ENCODE results near the gene CFTR. TPM values are rescaled to one million over a fixed set of nuclear protein-coding genes. Genes with fewer than 3 reads are reported as not detected.
A peak's percentile ranks its signal among the peaks of the same experiment; 100 is the strongest.

The CFTR gene
- total and polyA plus RNA-seq, 8 donors = 124 to 460 (median 292) TPM

GRCh38 chr7:117555260-117555659 is 75.4 kb downstream of the CFTR start:
- DNase-seq = no peak
- no peak for FAIRE-seq
- intact Hi-C loops (cut with DNase I) = no loop called here
- no peak overlapping the region for H3K27ac ChIP-seq
- ATAC-seq = no peak
- WGBS, 2 donors = 76 to 78% methylated on average over 5 of the region's 5 CpGs
- no peak overlapping the region for H3K4me3 ChIP-seq
- no peaks in the 10 kb centered on the region for H3K27me3 ChIP-seq
- no peaks in the 10 kb centered on the region for H3K4me1 ChIP-seq
- H3K9me3 ChIP-seq = no peaks in the 10 kb centered on the region
- no peak for TF ChIP-seq CTCF (IDR thresholded peaks at IDR 0.05)
- H3K36me3 ChIP-seq = peaks cover 0 to 4% (median 0%) of the 10 kb centered on the region in 3 donors

- 70 to 86% methylated on average over 3 of the region's 3 CpGs for WGBS, 2 donors
- Histone ChIP-seq H3K4me3 (no peak overlapping the region), H3K4me1 (no peaks in the 10 kb centered on the region), H3K36me3 (no peaks in the 10 kb centered on the region), H3K9me3 (no peaks in the 10 kb centered on the region), H3K27ac (no peak overlapping the region), H3K27me3 (no peaks in the 10 kb centered on the region)
- intact Hi-C loops (cut with DNase I) = no loop called here
- TF ChIP-seq CTCF (IDR thresholded peaks at IDR 0.05) = no peak
- FAIRE-seq (no peak), DNase-seq (no peak), ATAC-seq (no peak)
These were observed 79.6 kb downstream of the CFTR start for GRCh38 chr7:117559391-117559790.

GRCh38 chr7:117560030-117560429 is 80.2 kb downstream of the CFTR start:
- Histone ChIP-seq H3K4me1 (no peaks in the 10 kb centered on the region), H3K36me3 (no peaks in the 10 kb centered on the region), H3K27me3 (no peaks in the 10 kb centered on the region), H3K27ac (no peak overlapping the region), H3K4me3 (no peak overlapping the region), H3K9me3 (no peaks in the 10 kb centered on the region)
- no peak for TF ChIP-seq CTCF (IDR thresholded peaks at IDR 0.05)
- no peak for FAIRE-seq
- no peak for DNase-seq
- intact Hi-C loops (cut with DNase I) = no loop called here
- ATAC-seq = no peak

GRCh38 chr7:117562759-117563158 is 82.9 kb downstream of the CFTR start:
- Histone ChIP-seq H3K4me1 (no peaks in the 10 kb centered on the region), H3K27me3 (no peaks in the 10 kb centered on the region), H3K4me3 (no peak overlapping the region), H3K27ac (no peak overlapping the region), H3K9me3 (no peaks in the 10 kb centered on the region), H3K36me3 (no peaks in the 10 kb centered on the region)
- WGBS, 2 donors = 52 to 53% methylated on average over 2 of the region's 2 CpGs
- no peak for DNase-seq
- intact Hi-C loops (cut with DNase I) = no loop called here
- no peak for FAIRE-seq
- TF ChIP-seq CTCF (IDR thresholded peaks at IDR 0.05) = no peak
- ATAC-seq = peak in 2 of 4 donors; percentile 7 to 26

GRCh38 chr7:117564080-117564479 is 84.3 kb downstream of the CFTR start:
- FAIRE-seq = no peak
- no peak for ATAC-seq
- no peak overlapping the region for H3K27ac ChIP-seq
- intact Hi-C loops (cut with DNase I) = no loop called here
- DNase-seq = no peak
- H3K4me3 ChIP-seq = no peak overlapping the region
- H3K9me3 ChIP-seq = no peaks in the 10 kb centered on the region
- TF ChIP-seq CTCF (IDR thresholded peaks at IDR 0.05) = no peak
- no peaks in the 10 kb centered on the region for H3K27me3 ChIP-seq
- 28% methylated on average over 3 of the region's 3 CpGs for WGBS, 2 donors
- no peaks in the 10 kb centered on the region for H3K36me3 ChIP-seq
- no peaks in the 10 kb centered on the region for H3K4me1 ChIP-seq
